NOMO-1 (cell line): Measurements from ENCODE around the gene BTG2.
"Not testable (repeated sequence)": the region's sequence is repeated elsewhere in the genome, so short reads cannot be mapped to it uniquely, and the experiment has no call there.

Experiments
- DNase-seq, 2 experiments: peaks; one replicate each; lab custom pipeline; 2025; ENCODE audit not compliant: unreplicated experiment in 2 of 2; lab: John Stamatoyannopoulos, UW

Gene BTG2, protein sequence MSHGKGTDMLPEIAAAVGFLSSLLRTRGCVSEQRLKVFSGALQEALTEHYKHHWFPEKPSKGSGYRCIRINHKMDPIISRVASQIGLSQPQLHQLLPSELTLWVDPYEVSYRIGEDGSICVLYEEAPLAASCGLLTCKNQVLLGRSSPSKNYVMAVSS

DNA sequence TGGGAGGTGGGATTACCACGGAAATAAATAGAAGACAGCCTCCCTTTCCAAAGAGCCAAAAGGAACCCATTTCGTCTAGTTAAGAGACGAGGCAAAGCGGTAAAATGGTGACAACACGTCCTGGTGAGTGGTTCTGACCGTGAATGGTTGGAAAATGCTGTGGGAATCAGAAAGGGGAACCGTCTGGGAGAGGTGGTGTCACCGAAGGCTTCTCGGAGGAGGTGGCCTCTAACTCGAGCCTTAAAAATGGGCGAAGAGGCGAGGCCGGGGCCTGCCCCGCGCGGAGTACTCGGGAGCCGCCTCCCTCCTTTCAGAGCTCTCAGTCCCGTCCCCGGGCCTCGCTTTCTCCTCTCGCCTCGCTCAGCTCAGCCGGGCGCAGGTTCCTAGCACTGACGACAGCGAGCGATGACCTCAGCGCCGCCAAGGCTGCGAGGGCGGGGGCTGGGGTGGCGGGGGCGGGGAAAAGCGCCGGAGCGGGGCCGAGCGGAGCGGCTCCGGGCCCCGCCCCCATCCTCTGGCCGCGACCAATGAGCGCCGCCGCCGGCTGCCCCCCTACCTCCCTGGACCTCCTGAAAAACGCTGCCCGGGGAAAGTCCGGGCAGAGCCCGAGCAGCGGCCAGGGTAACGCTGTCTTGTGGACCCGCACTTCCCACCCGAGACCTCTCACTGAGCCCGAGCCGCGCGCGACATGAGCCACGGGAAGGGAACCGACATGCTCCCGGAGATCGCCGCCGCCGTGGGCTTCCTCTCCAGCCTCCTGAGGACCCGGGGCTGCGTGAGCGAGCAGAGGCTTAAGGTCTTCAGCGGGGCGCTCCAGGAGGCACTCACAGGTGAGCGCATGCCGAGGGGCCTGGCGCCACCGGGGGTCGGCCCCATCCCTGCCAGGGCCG, at the start of gene BTG2:
Gene BTG2, plus strand, starts transcription at position 601 of the 890 bp plus-strand sequence. Its CDS starts 88 bp downstream, at position 689.
- peak; percentile 65 to 85 for DNase-seq

DNA sequence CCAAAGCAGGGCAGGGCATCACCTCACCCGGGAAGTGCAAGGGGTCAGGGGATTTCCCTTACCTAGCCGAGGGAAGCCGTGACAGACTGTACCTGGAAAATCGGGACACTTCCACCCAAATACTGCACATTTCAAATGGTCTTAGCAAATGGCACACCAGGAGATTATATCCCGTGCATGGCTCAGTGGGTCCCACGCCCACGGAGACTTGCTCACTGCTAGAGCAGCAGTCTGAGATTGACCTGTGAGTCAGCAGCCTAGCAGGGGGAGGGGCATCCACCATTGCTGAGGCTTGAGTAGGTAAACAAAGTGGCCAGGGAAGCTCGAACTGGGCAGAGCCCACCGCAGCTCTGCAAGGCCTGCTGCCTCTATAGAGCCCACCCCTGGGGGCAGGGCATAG, 48.7 kb upstream of the BTG2 start:
- DNase-seq = not testable (repeated sequence)

- peak in 1 of 2 experiments; percentile 29 for DNase-seq
Measured at GRCh38 chr1:203263496-203263895, 41.8 kb upstream of the BTG2 start.

GRCh38 chr1:203264052-203264501, 41.2 kb upstream of the BTG2 start:
- no peak for DNase-seq

GRCh38 chr1:203265541-203265940, 39.8 kb upstream of the BTG2 start:
- DNase-seq = no peak

DNA sequence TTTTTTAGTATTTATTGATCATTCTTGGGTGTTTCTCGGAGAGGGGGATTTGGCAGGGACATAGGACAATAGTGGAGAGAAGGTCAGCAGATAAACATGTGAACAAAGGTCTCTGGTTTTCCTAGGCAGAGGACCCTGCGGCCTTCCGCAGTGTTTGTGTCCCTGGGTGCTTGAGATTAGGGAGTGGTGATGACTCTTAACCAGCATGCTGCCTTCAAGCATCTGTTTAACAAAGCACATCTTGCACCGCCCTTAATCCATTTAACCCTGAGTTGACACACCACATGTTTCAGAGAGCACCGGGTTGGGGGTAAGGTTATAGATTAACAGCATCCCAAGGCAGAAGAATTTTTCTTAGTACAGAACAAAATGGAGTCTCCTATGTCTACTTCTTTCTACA, 39.2 kb upstream of the BTG2 start:
- DNase-seq = not testable (repeated sequence)

DNA sequence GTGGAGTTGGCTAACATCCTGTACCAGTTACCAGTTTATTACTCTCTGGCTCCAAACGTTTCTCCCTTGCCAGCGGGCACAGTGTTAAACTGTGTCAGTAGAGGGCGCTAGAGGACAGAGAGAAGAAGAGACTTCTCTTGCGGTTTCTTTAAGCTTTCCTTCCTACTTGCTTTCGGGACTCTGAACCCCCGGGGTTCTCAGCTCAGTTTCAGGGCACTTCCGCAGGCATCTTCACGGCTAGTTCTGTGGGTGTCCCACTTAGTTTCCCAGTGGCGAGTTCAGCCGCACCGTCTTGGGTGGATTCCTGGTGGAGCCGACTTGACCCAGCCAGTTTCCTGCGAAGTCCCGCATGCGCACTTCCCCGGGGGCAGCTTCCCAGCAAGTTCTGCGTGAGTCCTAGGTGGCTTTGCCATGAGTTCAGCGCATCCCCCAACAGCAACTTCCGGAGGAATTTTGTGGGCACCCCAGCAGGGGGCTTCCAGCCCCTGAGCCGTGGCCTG, 37.9 kb upstream of the BTG2 start:
- peak; percentile 58 to 90 for DNase-seq

DNA sequence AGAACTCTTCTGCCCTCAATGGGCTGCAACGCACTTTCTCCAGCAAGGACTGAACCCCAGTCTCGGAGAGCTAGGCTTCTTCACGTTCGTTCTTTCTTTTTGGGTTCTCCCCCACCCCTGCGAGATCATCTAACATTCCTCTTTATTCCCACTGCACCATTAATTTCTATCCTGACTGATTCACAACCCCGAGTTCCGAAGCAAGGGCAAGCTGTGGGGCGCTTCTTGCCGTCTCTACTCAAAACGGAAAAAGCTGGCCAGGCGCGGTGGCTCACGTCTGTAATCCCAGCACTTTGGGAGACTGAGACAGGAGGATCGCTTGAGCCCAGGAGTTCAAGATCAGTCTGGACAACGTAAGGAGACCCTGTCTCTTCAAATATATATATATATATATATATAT, 37.4 kb upstream of the BTG2 start:
- DNase-seq = no peak

DNA sequence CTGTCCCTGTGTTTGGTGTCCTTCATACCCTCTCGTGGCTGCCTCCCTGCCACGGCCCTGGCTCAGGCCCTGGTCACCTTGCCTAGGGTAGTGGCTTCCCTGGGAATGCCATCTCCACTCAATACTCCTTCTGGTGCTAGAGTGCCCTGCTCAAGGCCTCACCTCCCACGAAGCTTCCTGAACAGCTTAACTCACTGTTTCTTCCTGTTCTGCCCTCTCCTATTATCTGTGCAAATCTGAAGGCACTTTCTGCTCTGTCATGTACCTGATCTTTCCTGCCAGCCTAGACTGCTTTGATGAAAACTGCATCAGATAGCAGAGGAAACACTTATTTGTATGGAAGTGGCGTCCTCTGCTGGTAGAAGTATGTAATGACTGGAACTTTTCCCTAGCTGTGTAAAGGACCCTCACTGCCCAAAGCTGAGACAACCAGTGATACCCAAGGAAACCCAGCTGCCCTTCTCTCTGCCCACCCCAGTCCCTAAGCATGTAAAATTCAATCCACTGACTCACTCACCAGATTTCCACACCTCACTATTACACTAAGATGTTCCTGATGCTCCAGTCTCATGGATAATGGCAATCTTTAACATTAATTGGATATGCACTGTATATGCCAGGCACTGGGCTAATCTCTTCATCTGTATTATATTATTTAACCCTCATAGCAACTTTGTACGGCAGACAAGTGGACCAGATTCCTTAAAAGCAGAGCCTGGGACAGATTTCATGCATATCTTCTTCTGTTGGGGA, 36.2 kb upstream of the BTG2 start:
- peak; percentile 39 to 86 for DNase-seq

- no peak for DNase-seq
Measured at GRCh38 chr1:203269654-203270020, 35.7 kb upstream of the BTG2 start.

GRCh38 chr1:203270448-203270847, 34.9 kb upstream of the BTG2 start:
- no peak for DNase-seq

- DNase-seq = peak; percentile 57 to 85
Measured at GRCh38 chr1:203271018-203271743, 34.1 kb upstream of the BTG2 start.

DNA sequence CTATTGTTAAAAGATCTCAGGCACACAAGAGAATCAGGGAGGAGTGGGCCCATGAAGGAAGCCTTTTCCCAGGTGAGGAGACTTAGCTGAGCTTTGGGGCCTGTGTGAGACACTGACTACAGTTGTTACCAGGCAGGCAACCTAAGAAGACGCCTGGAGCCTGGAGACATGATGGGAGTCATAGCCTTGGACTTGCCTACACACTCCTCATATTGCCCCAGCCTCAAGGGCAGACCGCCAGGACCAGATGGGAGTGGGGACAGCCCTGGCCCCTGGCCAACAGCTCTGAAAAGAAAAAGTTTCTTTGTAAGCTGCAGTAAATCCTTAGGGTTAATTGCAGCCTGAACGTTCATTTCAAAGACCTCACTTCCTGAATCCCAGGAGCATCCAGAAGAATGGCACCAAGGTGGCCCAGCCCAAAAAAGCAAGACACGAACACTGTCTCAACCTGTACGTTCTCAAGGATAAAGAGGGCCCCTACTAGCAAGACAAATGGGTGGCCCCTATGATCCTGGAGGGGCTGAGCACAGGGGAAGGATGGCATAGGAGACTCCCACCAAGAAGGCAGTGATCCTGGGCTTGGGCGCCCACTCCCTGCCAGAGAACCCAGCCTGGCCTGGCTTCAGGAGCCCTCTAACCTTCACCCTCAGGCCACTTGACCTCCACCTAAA, 33.2 kb upstream of the BTG2 start:
- DNase-seq = no peak

DNA sequence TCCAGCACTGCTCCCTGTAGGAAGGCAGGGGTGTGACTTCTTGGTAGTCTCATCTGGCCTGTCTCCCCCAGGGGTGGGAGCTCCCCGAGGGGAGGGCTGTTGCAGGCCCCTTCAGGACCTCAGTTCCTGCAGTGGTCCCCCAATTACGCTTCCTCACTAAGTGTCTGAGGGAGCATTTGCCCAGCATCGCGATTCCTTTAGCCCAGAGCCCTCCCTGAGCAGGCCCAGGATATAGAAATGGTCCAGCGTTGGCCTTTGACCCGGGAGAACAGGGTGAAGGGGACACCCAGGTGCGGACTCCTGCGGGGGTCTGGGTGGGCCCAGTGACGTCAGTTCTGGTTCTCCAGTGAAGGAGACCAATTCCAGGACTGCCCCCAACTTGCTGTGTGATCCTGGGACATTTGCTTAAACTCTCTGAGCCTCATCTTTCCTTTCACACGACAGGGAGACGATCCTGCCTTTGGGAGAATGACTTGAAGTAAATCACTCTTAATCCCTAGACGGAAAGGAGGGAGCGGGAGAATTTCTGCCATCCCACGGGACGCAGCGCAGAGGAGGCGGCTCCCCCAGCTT, 32.6 kb upstream of the BTG2 start:
- DNase-seq = no peak

- peak; percentile 71 to 81 for DNase-seq
Measured at GRCh38 chr1:203273206-203273868, 32.0 kb upstream of the BTG2 start.

GRCh38 chr1:203273869-203274602, 31.3 kb upstream of the BTG2 start:
- DNase-seq = peak; percentile 35 to 41

GRCh38 chr1:203274603-203275381, 30.5 kb upstream of the BTG2 start:
- DNase-seq = no peak
